K562 (cell line): ENCODE results near the gene MALAT1. TPM values are rescaled to one million over a fixed set of nuclear protein-coding genes. Genes with fewer than 3 reads are reported as not detected.

Experiments
- BRF2 ChIP-seq: IDR thresholded peaks from 3 replicates; pipeline ENCODE4 v1.6.1; 2011; ENCODE audit warnings: borderline replicate concordance, mild to moderate bottlenecking; ENCODE audit not compliant: insufficient read length, insufficient read depth
- CUX1 ChIP-seq: fragments of 200-800 bp; sonication (Bioruptor generic); IDR thresholded peaks from 2 replicates; pipeline ENCODE4 v1.6.1; 2016; ENCODE audit warnings: missing genetic modification characterization, missing compliant biosample characterization
- EP300 ChIP-seq: IDR thresholded peaks from 2 replicates; pipeline ENCODE4 v1.6.1; 2012; ENCODE audit warnings: low read length, improper control_type of control experiment
- GABPB2 ChIP-seq: fragments of 250-450 bp; sonication (Bioruptor Pico); conservative IDR thresholded peaks from 2 replicates; pipeline ENCODE4 v1.5.1; 2021; ENCODE audit warnings: mild to moderate bottlenecking
- HNRNPK ChIP-seq: fragments of 200-400 bp; formaldehyde crosslinking; IDR thresholded peaks from one replicate; pipeline ENCODE4 v1.6.1; 2018; ENCODE audit warnings: mild to moderate bottlenecking, low read depth, low read length; ENCODE audit not compliant: poor library complexity, severe bottlenecking
- HSF4 ChIP-seq: fragments of 250-450 bp; sonication (Bioruptor Pico); IDR thresholded peaks from 2 replicates; pipeline ENCODE4 v2.1.2; 2022; ENCODE audit warnings: mild to moderate bottlenecking, moderate library complexity, borderline replicate concordance
- KAT8 ChIP-seq: fragments of 450-650 bp; IDR thresholded peaks from 2 replicates; pipeline ENCODE4 v1.6.1; 2016; ENCODE audit warnings: low read depth, mild to moderate bottlenecking
- NFATC3 ChIP-seq: fragments of 450-650 bp; IDR thresholded peaks from 2 replicates; pipeline ENCODE4 v1.6.1; 2017; ENCODE audit warnings: mild to moderate bottlenecking
- PTTG1 ChIP-seq: fragments of 450-650 bp; IDR thresholded peaks from 2 replicates; pipeline ENCODE4 v1.6.1; 2016; ENCODE audit warnings: low read depth, mild to moderate bottlenecking, missing genetic modification characterization, missing compliant biosample characterization
- RBM17 ChIP-seq: fragments of 200-400 bp; formaldehyde crosslinking; IDR thresholded peaks from 2 replicates; pipeline ENCODE4 v1.6.1; 2017; ENCODE audit warnings: low read depth, mild to moderate bottlenecking, low read length, borderline replicate concordance
- SMARCC2 ChIP-seq: fragments of 450-650 bp; IDR thresholded peaks from 2 replicates; pipeline ENCODE4 v1.6.1; 2017; ENCODE audit warnings: antibody characterized with exemption, moderate library complexity, mild to moderate bottlenecking, low read depth
- SMARCE1 ChIP-seq: fragments of 450-650 bp; IDR thresholded peaks from 2 replicates; pipeline ENCODE4 v1.7.1; 2016; ENCODE audit warnings: mild to moderate bottlenecking
- SRSF7 ChIP-seq: fragments of 200-400 bp; formaldehyde crosslinking; optimal IDR thresholded peaks from 2 replicates; pipeline ENCODE3; 2017; ENCODE audit warnings: mild to moderate bottlenecking, low read depth, low read length
- ZNF239 ChIP-seq: fragments of 250-450 bp; sonication (Bioruptor Pico); IDR thresholded peaks from 2 replicates; pipeline ENCODE4 v1.4.0; 2020; ENCODE audit warnings: mild to moderate bottlenecking
- ZNF274 ChIP-seq: IDR thresholded peaks from 2 replicates; pipeline ENCODE4 v1.6.1; 2011; ENCODE audit warnings: low read depth, mild to moderate bottlenecking, low read length, moderate library complexity, borderline replicate concordance
- polyA plus RNA-seq, 8 experiments: library from polyadenylated mRNA; depleted of rRNA in 4 of 8; stranded (reverse) in 5 of 8; unstranded in 3 of 8; fragments of >200 nt; fragmentation: Nextera tagmentation in 2 of 8; fragmentation: Illumina TruSeq in 1 of 8; extraction: Ambion mirVana in 2 of 8; extraction: Trizol in 1 of 8; gene quantifications; 2 replicates each; pipeline versions ENCODE4 v1.2.1 to v1.2.3, GENCODE V29; 2011 to 2014; ENCODE audit warnings: inconsistent platforms in 1 of 8, missing spikeins in 1 of 8
- total RNA-seq, 7 experiments: library from RNA; depleted of rRNA in 6 of 7; stranded (reverse); fragments of >200 nt in 6 of 7; fragmentation: Illumina TruSeq in 2 of 7; extraction: Trizol in 2 of 7; gene quantifications; 2 replicates each; pipeline versions ENCODE4 v1.2.1 to v1.2.3, GENCODE V29; 2011 to 2021; ENCODE audit warnings: low replicate concordance in 1 of 7
- TF ChIP-seq, protein P1 (sequence below), 2 experiments: IDR thresholded peaks; 2 replicates each; pipeline ENCODE4 v1.6.1; 2011; ENCODE audit warnings: borderline replicate concordance in 1 of 2, control low read depth in 1 of 2, low read depth in 1 of 2, low read length in 1 of 2, mild to moderate bottlenecking in 1 of 2, mixed read lengths in 1 of 2, moderate library complexity in 1 of 2; ENCODE audit not compliant: insufficient read depth in 1 of 2, insufficient read length in 1 of 2, poor library complexity in 1 of 2, severe bottlenecking in 1 of 2; ENCODE audit errors: extremely low read depth in 1 of 2
- TF ChIP-seq, protein P2 (sequence below), 2 experiments: IDR thresholded peaks; 2 replicates each; pipeline ENCODE4 v1.6.1; 2012; ENCODE audit warnings: improper control_type of control experiment in 2 of 2, low read depth in 2 of 2, low read length in 2 of 2, borderline replicate concordance in 1 of 2

The MALAT1 gene
- total and polyA plus RNA-seq, 9 of the 15 experiments (the other 6 are each of a cell fraction or from before 2014, with no cell fraction given), result 363 to 8,715 (median 2,351) TPM

- TF ChIP-seq CUX1 (CRISPR knock-in tag), result no peak
- peak; percentile 80; the same call in 1 of the 2 replicates for TF ChIP-seq NFATC3
- TF ChIP-seq BRF2, result no peak
- TF ChIP-seq GABPB2, result no peak
- no peak for TF ChIP-seq KAT8
- TF ChIP-seq EP300, result no peak
- peak; percentile 60 for TF ChIP-seq HNRNPK
- TF ChIP-seq ZNF239 (CRISPR knock-in tag), result no peak
- TF ChIP-seq SMARCC2, result no peak
- TF ChIP-seq, protein P1, sequence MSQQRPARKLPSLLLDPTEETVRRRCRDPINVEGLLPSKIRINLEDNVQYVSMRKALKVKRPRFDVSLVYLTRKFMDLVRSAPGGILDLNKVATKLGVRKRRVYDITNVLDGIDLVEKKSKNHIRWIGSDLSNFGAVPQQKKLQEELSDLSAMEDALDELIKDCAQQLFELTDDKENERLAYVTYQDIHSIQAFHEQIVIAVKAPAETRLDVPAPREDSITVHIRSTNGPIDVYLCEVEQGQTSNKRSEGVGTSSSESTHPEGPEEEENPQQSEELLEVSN (IDR thresholded peaks at IDR 0.05; ENCODE audit: borderline replicate concordance in 1 of 2, extremely low read depth in 1 of 2, insufficient read depth in 1 of 2, insufficient read length in 1 of 2, low read depth in 1 of 2, low read length in 1 of 2, poor library complexity in 1 of 2, severe bottlenecking in 1 of 2), result peak; percentile 28 to 55
- TF ChIP-seq PTTG1, result no peak
- no peak for TF ChIP-seq ZNF274
- no peak for TF ChIP-seq SRSF7
- TF ChIP-seq, protein P2, sequence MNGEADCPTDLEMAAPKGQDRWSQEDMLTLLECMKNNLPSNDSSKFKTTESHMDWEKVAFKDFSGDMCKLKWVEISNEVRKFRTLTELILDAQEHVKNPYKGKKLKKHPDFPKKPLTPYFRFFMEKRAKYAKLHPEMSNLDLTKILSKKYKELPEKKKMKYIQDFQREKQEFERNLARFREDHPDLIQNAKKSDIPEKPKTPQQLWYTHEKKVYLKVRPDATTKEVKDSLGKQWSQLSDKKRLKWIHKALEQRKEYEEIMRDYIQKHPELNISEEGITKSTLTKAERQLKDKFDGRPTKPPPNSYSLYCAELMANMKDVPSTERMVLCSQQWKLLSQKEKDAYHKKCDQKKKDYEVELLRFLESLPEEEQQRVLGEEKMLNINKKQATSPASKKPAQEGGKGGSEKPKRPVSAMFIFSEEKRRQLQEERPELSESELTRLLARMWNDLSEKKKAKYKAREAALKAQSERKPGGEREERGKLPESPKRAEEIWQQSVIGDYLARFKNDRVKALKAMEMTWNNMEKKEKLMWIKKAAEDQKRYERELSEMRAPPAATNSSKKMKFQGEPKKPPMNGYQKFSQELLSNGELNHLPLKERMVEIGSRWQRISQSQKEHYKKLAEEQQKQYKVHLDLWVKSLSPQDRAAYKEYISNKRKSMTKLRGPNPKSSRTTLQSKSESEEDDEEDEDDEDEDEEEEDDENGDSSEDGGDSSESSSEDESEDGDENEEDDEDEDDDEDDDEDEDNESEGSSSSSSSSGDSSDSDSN (IDR thresholded peaks at IDR 0.05; ENCODE audit: borderline replicate concordance in 1 of 2, low read depth in 2 of 2, low read length in 2 of 2), result peak; percentile 16 to 19; a peak in 2 of 4 replicates
- no peak; the same call in 1 of the 2 replicates for TF ChIP-seq SMARCE1
- TF ChIP-seq RBM17, result no peak
- TF ChIP-seq HSF4 (CRISPR knock-in tag), result no peak
Measured at GRCh38 chr11:65540290-65541092, 41.6 kb downstream of the MALAT1 start (continued).
